ENCODE results near the gene MAPK7. TPM values are rescaled to one million over a fixed set of nuclear protein-coding genes. Genes with fewer than 3 reads are reported as not detected.
A peak's percentile ranks its signal among the peaks of the same experiment; 100 is the strongest.

Gene MAPK7
- total and polyA plus RNA-seq, 2 of the 4 experiments (the other 2 are of a cell fraction) = 9.7 to 25.4 TPM

- ChIA-PET POLR2A (ENCODE audit: unreplicated experiment) (no interaction called here), CTCF (no interaction called here)
- Histone ChIP-seq H4K91ac (ENCODE audit: insufficient read depth, low read depth, low read length) (no peak overlapping the region), H3K79me1 (ENCODE audit: low read depth in 1 of 2, low read length in 2 of 2) (no peaks in the 10 kb centered on the region), H2BK120ac (ENCODE audit: low read depth, low read length) (no peak overlapping the region), H3K4me3 (ENCODE audit: insufficient read depth, low read depth, low read length) (no peak overlapping the region), H4K5ac (ENCODE audit: low read depth, low read length) (no peak overlapping the region), H4K20me1 (ENCODE audit: insufficient read depth, low read length) (peaks cover 3% of the 10 kb centered on the region; the same call in 1 of the 2 replicates), H3K36me3 (ENCODE audit: control insufficient read depth, insufficient read depth, low read length) (peaks cover 5% of the 10 kb centered on the region; the same call in 1 of the 2 replicates), H3K27ac (ENCODE audit: insufficient read depth, low read length) (no peak overlapping the region), H3K9me1 (ENCODE audit: insufficient read depth, low read length) (peaks cover 15% of the 10 kb centered on the region; the same call in 1 of the 2 replicates), H3K4ac (ENCODE audit: low read depth, low read length) (no peak overlapping the region), H3K4me1 (ENCODE audit: control insufficient read depth, insufficient read depth, low read length) (peaks cover 12% of the 10 kb centered on the region), H4K8ac (ENCODE audit: low read depth in 2 of 2, low read length in 2 of 2) (no peak overlapping the region), H2AFZ (replicated peaks; ENCODE audit: low read length, poor library complexity) (peak overlapping the region; percentile 6), H2AK5ac (ENCODE audit: low read depth, low read length) (no peak overlapping the region), H3K9ac (ENCODE audit: low read depth, low read length) (no peak overlapping the region), H2AK9ac (replicated peaks; ENCODE audit: low read depth, low read length, poor library complexity) (no peak overlapping the region), H3K18ac (ENCODE audit: low read depth, low read length) (no peak overlapping the region), H2BK5ac (ENCODE audit: low read depth, low read length, poor library complexity, severe bottlenecking) (no peak overlapping the region), H3K56ac (ENCODE audit: extremely low read depth, insufficient read depth, low read length) (no peak overlapping the region), H3K4me2 (ENCODE audit: low read depth, low read length) (no peak overlapping the region), H2BK20ac (ENCODE audit: low read depth, low read length) (no peak overlapping the region), H2BK15ac (ENCODE audit: low read depth, low read length) (no peak overlapping the region), H3K9me3 (ENCODE audit: control insufficient read depth, insufficient read depth, low read length) (no peaks in the 10 kb centered on the region), H3K27me3 (ENCODE audit: control insufficient read depth, insufficient read depth, low read length) (no peaks in the 10 kb centered on the region), H3K23ac (ENCODE audit: low read depth, low read length) (no peak overlapping the region), H3K14ac (replicated peaks; ENCODE audit: low read depth, low read length) (no peak overlapping the region)
- BruUV-seq (replicated peaks) = no TSS peak
- DNase-seq (no peak), ATAC-seq (ENCODE audit: low read depth) (no peak)
- in situ Hi-C loops (cut with MboI; ENCODE audit: low sequenced_read_pairs) = no loop called here
- WGBS, 2 experiments (ENCODE audit: extremely low coverage in 2 of 2, insufficient read length in 1 of 2) = no CpG with 5 or more reads among the region's 7 CpGs
- intact Hi-C loops (cut with micrococcal nuclease) = no loop called here
- dilution Hi-C loops (cut with HindIII; ENCODE audit: low sequenced_read_pairs, unreplicated experiment) = no loop called here
- no peak for TF ChIP-seq RAD21 (IDR thresholded peaks at IDR 0.05; ENCODE audit: low read length)
- no peak for TF ChIP-seq ELK1 (IDR thresholded peaks at IDR 0.05; ENCODE audit: borderline replicate concordance, low read depth, low read length)
- TF ChIP-seq MAZ (IDR thresholded peaks at IDR 0.05; ENCODE audit: borderline replicate concordance, low read depth, low read length) = no peak
- TF ChIP-seq CHD1 (IDR thresholded peaks at IDR 0.05; ENCODE audit: low read depth, low read length) = no peak
- TF ChIP-seq MXI1 (IDR thresholded peaks at IDR 0.05; ENCODE audit: borderline replicate concordance, low read depth, low read length) = no peak
- no peak for TF ChIP-seq RFX5 (IDR thresholded peaks at IDR 0.05; ENCODE audit: low read depth, low read length)
- TF ChIP-seq CEBPB (IDR thresholded peaks at IDR 0.05; ENCODE audit: low read depth, low read length) = no peak
- no peak for TF ChIP-seq FOS (IDR thresholded peaks at IDR 0.05; ENCODE audit: low read depth, low read length)
- TF ChIP-seq POLR2A (IDR thresholded peaks at IDR 0.05; ENCODE audit: low read depth, low read length) = no peak
- no peak for TF ChIP-seq USF2 (IDR thresholded peaks at IDR 0.05; ENCODE audit: low read depth, low read length)
- no peak for TF ChIP-seq CTCF (conservative IDR thresholded peaks at IDR 0.05; ENCODE audit: low read depth, low read length)
- TF ChIP-seq RCOR1 (IDR thresholded peaks at IDR 0.05; ENCODE audit: insufficient replicate concordance, low read length) = no peak
- no peak for TF ChIP-seq SMC3 (IDR thresholded peaks at IDR 0.05; ENCODE audit: low read depth, low read length)
- TF ChIP-seq BHLHE40 (IDR thresholded peaks at IDR 0.05; ENCODE audit: low read depth, low read length) = no peak
- TF ChIP-seq MAFK (IDR thresholded peaks at IDR 0.05; ENCODE audit: low read depth, low read length) = no peak
Measured at GRCh38 chr17:19341211-19341631, 37.1 kb upstream of the MAPK7 start.

Measured in IMR-90 (cell line).